HG03139 (cell line): ENCODE measurements around the gene RFXANK.
"Not testable (repeated sequence)": the region's sequence is repeated elsewhere in the genome, so short reads cannot be mapped to it uniquely, and the experiment has no call there.

ENCODE experiments used
- ATAC-seq: cut with Tn5 transposase; IDR thresholded peaks from one replicate; pipeline ENCODE4 v1.9.1; 2021; ENCODE audit not compliant: unreplicated experiment

RFXANK gene, protein sequence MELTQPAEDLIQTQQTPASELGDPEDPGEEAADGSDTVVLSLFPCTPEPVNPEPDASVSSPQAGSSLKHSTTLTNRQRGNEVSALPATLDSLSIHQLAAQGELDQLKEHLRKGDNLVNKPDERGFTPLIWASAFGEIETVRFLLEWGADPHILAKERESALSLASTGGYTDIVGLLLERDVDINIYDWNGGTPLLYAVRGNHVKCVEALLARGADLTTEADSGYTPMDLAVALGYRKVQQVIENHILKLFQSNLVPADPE

DNA sequence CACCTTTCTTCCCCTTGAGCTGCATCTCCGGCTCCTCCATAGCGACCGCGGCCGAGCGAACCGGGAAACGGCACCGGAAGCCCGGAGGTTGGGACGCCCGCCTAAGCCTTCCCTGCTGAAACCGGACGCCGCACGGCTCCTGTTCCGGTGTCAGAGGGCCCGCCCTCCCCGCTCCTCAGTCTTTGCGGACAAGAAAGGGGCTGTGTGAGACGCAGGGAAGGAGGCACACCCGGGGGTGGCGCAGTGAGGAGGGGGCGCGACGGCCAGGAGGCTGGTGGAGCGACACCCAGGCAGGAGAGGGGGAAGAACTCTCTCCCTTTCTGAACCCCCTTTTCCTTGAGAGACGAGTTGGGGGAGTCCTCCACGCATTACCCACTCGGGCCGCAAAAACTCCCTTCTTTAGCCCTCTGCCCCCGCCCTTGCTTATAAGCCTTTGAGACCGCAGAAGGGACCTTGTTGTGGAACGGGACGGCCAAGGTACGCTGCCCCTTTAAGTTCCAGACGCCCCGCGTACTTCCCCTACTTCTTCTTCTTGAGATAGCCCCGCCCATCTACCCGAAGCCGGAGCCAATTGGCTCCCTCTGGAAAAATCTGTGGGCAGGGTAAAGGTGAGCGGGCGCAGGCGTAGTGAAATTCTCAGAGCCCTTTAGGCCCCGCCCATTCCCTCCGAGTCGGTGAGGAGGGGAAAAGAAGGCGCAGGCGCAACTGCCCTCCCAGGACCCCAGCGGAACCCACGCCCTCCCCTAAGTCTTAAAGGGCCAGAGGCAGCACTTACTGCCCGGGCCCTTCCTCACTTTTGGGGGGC lies at the start of gene RFXANK, which contains the start of gene BORCS8:
RFXANK (plus strand) TSS at position 181 of the 805 bp plus-strand sequence. CDS start 1,689 bp downstream, outside the sequence.
BORCS8 (minus strand) TSS at position 75 of the 805 bp plus-strand sequence; CDS start at position 40, 35 bp downstream.
- peak; percentile 70 for ATAC-seq

DNA sequence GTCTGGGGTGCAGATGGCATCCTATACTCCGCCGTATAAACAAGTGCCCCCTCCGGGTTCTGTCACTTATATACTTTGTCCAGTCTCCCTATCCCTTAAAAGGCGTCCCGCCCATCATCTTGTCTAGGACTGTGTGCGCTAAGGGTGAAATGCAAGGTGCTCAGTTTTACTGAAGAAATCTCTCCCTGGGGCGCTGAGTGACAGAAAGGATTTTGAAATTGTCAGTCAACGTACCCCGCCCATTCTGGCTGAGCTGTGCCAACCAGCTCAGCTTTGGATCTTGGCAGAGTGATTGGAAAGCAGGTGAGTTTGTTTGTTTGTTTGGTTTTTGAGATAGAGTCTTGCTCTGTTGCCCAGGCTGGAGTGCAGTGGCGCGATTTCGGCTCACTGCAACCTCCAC lies 49.7 kb upstream of the RFXANK start:
- no peak for ATAC-seq

DNA sequence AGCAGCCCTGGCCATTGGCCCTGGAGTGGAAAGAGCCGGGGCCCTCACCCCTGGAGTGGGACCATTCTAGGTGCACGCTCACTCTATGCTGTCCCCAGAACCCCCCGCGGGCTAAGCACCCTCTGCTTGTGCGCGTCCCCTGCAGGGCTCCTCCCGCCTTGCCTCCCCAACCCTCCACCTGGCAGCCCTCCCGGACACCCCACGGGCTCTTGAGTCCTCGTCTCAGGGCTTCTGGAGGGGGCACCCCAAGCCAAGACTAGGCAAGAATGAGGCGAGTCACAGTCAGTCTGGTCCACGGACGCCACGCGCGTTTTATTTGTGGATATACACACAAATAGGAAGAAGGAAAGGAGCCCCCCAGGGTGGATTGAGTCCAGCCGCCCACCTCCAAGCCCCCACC lies 46.8 kb upstream of the RFXANK start:
- no peak for ATAC-seq

DNA sequence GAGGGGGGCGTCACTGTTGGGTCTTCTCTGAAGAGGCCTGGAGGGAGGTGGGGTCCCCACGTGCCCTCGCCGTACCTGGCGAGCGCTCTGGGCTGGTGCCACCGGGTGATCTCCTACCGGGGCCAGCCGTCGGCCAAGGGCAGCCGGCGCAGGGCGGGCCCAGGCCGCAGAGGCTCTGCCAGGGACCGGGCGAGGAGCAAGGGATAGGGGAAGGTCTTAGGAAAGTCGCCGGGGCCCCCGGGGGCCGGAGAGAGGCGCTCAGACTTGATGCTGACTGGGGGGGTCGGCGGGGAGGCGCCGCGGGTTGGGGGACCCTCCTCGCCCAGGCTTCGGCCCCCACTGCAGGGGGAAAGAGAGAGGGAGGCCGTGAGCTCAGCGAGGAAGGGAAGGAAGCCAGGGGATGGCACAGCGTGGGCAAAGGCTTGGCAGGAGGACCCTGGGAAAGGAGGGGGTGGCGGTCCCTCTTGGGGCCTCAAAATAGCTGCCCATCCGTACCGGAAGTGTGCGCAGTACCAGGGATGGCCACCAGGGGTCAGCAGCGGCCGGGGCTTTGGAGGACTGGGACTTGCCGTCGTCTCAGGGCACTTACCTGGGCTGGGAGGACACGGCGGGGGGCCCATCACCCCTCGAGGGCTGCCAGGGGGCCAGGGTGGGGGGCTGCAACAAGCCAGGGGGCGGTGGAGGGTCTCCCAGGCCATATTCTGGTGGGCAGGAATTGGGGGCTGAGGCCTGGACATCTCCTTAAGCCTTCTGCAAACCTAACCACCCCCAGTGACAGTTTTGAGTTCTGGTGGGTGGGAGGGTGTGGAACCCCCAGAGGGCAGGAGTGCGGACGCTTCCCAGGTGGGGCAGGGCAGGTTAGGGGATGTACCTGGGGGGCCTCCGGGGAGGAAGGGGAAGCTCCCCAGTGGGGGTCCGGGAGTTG lies 46.1 kb upstream of the RFXANK start:
- ATAC-seq = no peak

DNA sequence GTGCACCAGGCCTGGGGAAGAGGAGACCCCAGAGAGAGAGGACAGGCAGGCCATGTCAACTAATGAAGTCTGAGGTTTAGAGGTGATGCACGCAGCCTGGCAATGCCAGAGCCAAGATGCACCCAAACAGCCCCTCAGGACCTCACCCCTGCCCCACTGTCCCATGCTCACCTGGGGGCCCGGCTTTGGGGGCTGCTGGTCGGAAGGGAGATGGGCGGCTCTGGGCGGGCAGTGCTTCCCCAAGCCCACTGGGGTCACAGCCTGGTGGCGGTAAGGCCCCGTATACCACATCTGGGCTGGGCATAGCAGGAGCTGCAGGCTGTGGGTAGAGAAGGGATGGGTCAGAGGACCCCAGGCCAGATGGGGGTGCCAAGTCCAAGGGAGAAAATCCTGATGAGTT lies 45.2 kb upstream of the RFXANK start:
- ATAC-seq = no peak

DNA sequence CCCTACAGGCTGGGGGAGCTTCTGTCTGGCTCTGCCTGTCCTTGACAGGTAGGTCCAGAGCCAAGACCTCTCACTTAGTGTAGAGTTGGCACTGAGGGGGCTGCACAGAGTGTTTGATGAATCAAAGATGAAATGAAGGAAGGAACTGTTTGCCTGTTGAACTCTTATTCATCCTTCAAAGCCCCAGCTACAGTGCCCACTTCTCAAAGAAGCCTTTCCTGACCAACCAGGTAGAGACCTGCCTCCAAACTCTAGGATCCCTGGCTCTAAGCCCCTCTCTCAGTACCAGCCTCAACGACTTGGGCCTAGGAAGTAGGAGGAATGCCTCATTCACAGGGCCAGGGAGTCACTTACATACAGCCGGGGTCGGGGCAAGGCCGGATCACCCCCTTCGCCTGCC lies 44.7 kb upstream of the RFXANK start:
- no peak for ATAC-seq

DNA sequence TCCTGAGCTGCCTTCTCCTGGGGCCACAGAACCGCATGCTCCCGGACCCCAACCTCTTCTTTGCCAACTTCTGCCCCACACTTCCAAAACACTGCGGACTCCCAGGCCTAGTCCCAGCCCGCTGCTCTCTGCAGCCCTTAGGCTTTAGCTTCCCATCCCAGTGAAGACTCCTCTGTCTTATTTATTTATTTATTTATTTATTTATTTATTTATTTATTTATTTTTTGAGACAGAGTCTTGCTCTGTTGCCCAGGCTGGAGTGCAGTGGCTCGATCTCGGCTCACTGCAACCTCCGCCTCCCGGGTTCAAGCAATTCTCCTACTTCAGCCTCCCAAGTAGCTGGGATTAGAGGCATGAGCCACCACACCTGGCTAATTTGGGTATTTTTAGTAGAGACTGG lies 43.6 kb upstream of the RFXANK start:
- ATAC-seq = not testable (repeated sequence)

DNA sequence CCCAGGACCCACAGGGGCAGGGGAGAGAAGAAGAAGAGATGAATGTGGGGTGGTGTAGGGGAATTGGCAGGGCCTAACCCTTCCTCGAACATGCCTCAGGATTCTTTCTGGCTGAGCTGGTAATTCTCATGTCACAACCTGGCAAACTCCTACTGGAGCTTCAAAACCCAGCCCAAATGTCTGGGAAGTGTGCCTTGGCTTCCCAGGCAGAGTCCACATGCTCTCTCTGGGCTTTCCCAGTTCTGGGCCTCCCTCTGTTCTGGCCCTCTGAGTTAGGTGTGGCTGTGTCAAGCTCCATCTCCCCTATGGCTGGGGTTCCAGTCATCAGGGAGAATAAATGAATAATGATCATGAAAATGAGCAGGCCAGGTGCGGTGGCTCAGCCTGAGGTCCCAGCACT lies 42.6 kb upstream of the RFXANK start:
- ATAC-seq = no peak

DNA sequence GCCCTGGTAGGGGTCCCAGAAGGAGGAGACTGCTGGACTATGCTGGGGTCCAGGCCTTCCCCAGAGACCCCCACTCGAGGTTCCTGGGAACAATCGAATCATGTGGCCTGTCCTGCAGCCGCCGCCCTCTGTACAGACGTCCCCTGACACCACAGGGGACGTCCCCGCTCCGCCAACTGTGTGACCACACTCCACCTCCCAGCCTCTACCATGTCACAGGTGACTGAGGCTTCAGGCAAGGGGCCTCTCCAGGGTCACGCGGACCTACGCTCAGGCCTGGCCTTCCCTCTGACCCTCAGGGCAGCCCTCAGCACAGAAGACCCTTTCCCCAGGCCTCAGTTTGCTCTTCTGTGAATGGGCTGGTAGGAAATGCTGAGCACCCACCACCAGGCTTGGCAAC lies 40.6 kb upstream of the RFXANK start:
- ATAC-seq = no peak

DNA sequence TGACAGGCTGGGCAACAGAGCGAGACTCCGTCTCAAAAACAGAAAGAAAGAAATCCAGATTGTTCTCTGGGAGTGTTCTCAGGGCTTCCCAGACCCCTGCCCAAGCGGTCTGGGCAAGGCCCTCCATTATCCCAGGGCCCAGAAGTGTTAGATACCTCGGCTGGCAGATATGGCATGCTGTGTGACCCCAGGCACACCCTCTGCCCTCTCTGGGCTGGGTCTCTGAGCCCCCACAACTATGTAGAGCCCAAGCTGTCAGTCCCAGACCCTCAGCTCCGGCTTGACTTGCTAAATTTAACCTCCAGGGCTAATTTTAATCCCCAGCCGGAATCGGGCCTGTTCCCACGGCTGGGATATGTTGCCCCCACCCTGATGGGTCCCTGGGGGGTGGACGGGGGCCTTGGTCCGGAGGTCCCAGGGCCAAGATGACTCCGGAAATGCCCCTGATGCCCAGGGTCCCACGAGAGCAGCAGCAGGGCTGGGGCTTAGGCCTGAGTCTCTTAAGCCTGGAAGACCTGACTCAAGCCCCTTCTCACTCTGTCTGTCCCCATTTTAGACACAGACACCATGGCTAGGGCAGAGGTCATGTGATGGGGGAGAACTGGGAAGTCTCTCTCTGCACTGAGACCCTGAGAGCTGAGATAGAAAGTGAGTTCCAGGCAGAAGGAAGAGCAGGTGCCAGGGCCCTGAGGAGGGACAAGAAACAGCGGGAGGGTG lies 39.2 kb upstream of the RFXANK start:
- no peak for ATAC-seq

DNA sequence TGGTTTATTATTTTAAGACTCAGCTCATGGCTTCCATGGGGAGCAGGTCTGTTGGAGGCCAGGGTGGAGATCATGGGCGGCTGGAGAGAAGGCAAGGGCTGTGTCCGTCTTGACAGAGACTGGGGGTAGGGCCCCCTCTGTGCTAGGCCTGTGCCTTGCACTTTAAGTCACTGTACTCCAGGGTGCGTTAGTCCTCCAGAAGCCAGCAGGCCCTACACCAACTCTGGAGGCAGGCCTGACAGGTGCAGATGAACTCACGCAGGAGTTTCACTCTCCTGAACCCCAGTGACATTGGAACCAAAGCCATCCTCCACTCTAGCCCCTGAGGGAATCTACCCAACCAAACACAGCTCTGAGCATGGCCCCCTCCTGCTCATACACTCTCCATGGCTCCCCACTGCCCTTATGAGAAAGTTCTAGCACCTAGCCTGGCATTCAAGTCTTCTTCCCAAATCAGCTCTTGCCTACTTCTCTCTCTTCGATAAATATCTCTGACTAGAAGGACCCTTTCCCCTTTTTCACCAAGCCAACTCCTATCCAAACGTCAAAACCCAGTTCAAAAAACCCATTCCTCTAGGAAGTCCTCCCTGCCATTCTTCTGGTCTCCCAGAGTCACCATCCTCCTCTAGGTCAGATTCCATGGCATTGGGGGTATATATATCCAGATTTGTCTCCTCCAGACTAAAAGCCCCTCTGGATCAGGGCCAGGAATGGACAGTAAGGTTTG lies 37.1 kb upstream of the RFXANK start:
- ATAC-seq = no peak

DNA sequence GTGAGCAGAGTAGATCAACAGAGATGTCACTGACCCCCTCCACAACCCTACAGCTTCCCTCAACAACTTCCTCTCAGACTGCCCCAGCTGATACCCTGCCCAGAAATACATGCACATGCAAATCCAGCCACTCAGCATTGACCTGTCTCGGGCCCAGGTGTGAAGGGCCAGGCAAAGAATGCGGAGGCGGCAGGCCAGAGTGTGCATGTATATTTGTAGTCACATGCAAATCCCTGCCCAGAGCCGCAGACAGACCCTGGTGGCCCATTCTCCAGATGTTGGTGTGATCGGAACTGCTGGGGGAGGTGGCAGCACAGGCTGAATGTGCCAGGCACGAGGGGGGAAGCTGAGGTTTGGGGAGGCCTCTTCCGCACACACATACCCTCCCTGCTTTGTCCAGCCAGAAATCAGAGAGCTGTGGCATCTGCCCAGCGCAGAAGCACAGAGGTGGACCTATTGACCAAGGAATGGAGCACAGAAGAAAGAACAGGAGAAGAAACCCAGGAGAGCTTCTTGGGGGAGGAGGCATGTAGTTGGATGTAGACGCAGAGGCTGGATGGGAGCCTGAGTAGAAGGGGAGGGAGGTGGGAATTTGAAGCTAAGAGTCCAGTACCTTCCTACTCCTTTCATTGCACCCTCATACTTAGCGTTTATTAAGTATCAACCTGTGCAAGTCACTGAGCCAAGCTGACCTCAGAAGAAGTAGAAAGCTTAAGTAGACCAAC lies 36.4 kb upstream of the RFXANK start:
- peak; percentile 69 for ATAC-seq

DNA sequence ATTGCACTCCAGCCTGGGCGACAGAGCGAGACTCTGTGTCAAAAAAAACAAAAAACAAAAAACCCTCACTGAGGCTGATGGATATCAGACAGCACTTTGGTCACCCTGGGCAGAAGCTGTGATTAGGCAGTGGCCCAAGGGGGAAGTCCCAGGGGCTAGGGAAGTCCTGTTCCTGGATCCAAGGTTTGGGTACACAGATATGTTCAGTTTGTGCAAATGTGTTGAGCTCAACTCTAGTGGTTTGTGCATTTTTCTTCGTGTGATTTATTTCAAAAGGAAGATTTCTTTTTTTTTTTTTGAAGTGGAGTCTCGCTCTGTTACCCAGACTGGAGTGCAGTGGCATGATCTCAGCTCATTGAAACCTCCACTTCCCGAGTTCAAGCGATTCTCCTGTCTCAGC lies 34.2 kb upstream of the RFXANK start:
- no peak for ATAC-seq

DNA sequence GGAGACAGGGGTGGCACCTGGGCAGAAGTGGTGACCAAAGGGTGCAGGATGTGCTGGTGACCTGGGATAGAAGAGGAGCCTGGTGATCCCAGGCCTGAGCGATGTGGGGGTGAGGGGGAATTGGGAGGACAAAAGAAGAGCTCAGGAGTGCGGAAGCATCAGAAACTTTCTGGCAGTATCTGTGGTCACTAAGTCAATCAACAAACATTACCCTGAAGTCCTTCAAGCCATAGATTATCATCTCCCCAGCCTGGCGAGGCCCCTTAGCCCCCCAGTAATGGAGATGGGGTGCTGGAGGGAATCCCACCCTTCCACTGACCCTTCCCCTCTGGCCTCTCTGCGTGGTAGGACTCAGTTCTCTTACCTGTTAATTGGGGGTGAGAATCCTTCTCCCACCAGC lies 32.5 kb upstream of the RFXANK start:
- no peak for ATAC-seq

DNA sequence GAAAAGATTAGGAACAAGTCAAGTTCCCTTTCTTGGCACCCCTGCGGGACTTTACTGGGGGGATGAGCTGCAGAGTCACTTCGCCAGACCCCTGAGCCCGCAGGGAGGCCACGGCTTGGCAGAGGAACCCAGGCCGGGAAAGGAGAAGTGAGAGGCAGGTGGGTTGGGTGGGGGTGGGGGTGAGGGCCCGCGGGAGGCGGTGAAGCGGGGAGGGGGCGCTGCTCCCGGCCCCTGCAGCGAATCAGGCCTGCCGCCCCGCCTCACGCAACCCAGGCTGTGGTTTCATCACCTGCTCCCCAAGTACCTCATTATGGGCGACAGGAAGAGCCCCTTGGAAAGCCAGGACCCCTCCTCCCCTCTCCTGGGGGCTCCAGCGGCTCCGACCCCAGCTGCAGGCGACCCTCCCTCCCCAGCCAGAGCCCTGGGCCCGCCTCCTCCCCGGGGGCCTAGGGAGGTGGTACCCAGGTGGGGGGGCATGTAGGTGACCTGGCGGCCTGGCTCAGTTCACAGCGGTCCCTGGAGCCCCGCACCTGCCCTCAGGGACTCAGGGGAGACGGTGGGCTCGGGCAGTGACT lies 31.5 kb upstream of the RFXANK start:
- peak; percentile 47 for ATAC-seq

DNA sequence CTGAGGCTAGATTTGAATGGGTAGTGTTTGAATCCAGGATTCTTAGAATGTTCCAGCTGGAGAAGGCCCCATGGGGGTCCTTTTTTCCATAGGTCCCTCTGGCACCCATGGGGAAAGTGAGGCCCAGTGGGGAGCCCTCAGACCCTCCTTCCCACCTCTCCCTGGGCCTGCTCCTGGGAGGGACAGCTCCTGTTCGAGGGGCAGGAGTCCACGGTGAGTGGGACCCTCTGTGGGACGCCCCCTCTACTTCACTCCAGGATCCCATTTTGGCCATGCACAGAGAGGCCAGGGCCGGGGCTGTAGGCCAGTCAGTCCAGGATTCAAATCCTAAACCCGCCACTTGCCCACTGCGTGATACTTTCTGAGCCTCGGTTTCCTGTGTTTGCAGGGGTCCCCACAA lies 29.6 kb upstream of the RFXANK start:
- no peak for ATAC-seq

DNA sequence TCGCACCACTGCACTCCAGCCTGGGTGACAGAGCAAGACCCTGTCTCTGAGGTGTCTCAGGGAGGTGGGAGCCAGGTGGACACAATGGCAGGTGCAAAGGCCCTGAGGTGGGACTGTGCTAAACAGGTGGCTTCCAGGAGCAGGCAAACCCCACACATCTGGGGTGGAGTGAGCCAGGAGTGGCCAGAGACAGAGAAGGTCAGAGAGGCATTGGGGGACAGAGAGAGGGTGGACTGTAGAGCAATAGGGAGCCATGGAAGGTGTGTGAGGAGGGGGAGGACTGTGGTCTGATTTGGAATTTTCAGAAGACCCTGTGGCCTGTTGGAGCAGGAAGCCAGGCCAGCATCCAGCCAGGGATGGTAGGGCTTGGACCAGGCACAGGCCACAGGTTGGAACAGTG lies 26.7 kb upstream of the RFXANK start:
- no peak for ATAC-seq

DNA sequence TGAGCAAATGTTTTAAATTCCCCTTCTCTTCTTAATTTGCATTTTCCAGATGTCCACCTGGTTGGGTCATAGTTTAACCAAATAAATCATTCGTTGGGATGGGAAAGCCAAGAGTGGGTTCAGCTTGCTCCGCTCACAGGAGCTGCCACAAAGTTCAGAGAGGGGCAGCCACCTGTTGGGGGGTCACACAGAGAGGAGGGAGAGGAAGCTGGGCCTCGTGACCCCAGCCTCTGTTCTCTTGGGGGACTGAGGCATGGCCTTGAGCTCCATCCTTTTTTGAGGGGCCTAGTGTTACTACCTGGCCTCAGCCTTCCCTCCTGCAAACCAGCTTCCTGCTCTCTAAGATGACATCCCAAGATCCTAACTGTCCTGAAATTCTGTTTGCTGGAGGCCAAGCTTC lies 24.4 kb upstream of the RFXANK start:
- no peak for ATAC-seq
